ENCODE measurements around the gene SCN10A.

SCN10A gene

GRCh38 chr3:38690185-38690584 lies 125.8 kb downstream of the SCN10A start:
- TF ChIP-seq, protein P1, sequence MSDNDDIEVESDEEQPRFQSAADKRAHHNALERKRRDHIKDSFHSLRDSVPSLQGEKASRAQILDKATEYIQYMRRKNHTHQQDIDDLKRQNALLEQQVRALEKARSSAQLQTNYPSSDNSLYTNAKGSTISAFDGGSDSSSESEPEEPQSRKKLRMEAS (IDR thresholded peaks at IDR 0.05; ENCODE audit: low read depth, low read length): no peak
- TF ChIP-seq, protein P2, sequence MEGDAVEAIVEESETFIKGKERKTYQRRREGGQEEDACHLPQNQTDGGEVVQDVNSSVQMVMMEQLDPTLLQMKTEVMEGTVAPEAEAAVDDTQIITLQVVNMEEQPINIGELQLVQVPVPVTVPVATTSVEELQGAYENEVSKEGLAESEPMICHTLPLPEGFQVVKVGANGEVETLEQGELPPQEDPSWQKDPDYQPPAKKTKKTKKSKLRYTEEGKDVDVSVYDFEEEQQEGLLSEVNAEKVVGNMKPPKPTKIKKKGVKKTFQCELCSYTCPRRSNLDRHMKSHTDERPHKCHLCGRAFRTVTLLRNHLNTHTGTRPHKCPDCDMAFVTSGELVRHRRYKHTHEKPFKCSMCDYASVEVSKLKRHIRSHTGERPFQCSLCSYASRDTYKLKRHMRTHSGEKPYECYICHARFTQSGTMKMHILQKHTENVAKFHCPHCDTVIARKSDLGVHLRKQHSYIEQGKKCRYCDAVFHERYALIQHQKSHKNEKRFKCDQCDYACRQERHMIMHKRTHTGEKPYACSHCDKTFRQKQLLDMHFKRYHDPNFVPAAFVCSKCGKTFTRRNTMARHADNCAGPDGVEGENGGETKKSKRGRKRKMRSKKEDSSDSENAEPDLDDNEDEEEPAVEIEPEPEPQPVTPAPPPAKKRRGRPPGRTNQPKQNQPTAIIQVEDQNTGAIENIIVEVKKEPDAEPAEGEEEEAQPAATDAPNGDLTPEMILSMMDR (IDR thresholded peaks at IDR 0.05; ENCODE audit: low read depth, low read length): no peak
- TF ChIP-seq POLR2A (IDR thresholded peaks at IDR 0.05; ENCODE audit: extremely low read depth, insufficient read length) (no peak), MYC (IDR thresholded peaks at IDR 0.05; ENCODE audit: low read depth, low read length) (no peak)
- no peak overlapping the region for H3K4me3 ChIP-seq (ENCODE audit: low read depth, low read length)

DNA sequence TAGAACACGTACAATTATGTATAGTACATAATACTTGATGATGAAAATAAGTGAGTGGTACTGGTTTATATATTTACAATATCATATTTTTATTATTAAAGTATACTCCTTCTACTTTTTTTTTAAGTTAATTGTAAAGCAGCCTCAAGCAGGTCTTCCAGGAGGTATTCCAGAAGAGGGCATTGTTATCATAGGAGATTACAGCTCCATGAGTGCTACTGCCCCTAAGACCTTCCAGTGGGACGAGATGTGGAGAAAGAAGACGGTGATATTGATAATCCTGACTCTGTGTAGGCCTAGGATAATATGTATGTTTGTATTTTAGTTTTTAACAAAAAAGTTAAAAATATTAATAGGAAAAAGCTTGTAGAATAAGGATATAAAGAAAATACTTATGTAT lies 126.2 kb downstream of the SCN10A start:
- TF ChIP-seq, protein P2 (IDR thresholded peaks at IDR 0.05; ENCODE audit: low read depth, low read length): no peak
- TF ChIP-seq MYC (IDR thresholded peaks at IDR 0.05; ENCODE audit: low read depth, low read length): no peak
- no peak for TF ChIP-seq POLR2A (IDR thresholded peaks at IDR 0.05; ENCODE audit: extremely low read depth, insufficient read length)
- TF ChIP-seq, protein P1 (IDR thresholded peaks at IDR 0.05; ENCODE audit: low read depth, low read length): no peak
- no peak for DNase-seq (ENCODE audit: low read depth)

More at GRCh38 chr3:38690185-38690584, 125.8 kb downstream of the SCN10A start:
- no peak for DNase-seq (ENCODE audit: low read depth)

DNA sequence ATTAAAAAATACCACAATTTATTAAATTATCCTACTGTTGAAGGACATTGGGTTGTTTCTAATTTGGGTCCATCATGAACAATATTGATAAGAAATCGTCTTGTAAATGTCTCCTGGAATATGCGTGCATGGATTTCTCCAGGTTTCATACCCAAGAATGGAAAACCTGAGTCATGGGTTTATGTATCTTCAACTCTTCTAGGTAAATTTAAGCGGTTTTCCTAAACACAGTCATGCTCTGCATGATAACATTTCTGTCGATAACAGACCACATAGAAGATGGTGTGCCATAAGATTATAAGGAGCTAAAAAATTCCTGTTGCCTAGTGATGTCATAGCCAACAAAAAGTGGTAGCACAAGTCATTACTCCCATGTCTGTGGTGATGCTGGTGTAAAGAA lies 126.7 kb downstream of the SCN10A start:
- TF ChIP-seq, protein P2 (IDR thresholded peaks at IDR 0.05; ENCODE audit: low read depth, low read length): no peak
- TF ChIP-seq POLR2A (IDR thresholded peaks at IDR 0.05; ENCODE audit: extremely low read depth, insufficient read length): no peak
- TF ChIP-seq, protein P1 (IDR thresholded peaks at IDR 0.05; ENCODE audit: low read depth, low read length): no peak
- TF ChIP-seq MYC (IDR thresholded peaks at IDR 0.05; ENCODE audit: low read depth, low read length): no peak
- no peak for DNase-seq (ENCODE audit: low read depth)
- H3K4me3 ChIP-seq (ENCODE audit: low read depth, low read length): no peak overlapping the region

More for the DNA sequence above, 126.2 kb downstream of the SCN10A start:
- no peak overlapping the region for H3K4me3 ChIP-seq (ENCODE audit: low read depth, low read length)

GRCh38 chr3:38687321-38687720 lies 128.7 kb downstream of the SCN10A start:
- DNase-seq (ENCODE audit: low read depth): peak; percentile 14
- no peak for TF ChIP-seq MYC (IDR thresholded peaks at IDR 0.05; ENCODE audit: low read depth, low read length)
- no peak for TF ChIP-seq POLR2A (IDR thresholded peaks at IDR 0.05; ENCODE audit: extremely low read depth, insufficient read length)
- TF ChIP-seq, protein P1 (IDR thresholded peaks at IDR 0.05; ENCODE audit: low read depth, low read length): no peak
- TF ChIP-seq, protein P2 (IDR thresholded peaks at IDR 0.05; ENCODE audit: low read depth, low read length): no peak
- H3K4me3 ChIP-seq (ENCODE audit: low read depth, low read length): no peak overlapping the region

DNA sequence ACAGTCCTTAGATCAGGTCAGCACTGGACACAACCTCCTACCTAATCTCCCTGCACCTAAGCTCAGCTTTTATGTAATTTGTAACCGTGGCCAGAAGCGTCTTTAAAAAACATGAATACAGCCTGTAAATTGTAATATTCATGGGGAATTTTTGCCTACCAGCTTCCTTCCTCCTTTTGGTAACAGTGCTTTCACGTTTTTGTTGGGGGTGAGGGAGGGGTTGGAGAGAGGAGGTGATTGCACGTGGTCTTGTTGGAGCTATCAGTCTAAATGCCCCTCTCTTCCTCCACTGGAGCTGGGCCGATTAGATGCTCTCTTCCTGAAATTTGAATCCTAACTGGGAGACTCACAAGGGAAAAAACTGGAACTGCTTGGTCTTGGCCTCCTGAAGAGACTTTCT lies 131.5 kb downstream of the SCN10A start:
- DNase-seq (ENCODE audit: low read depth): no peak
- no peak for TF ChIP-seq POLR2A (IDR thresholded peaks at IDR 0.05; ENCODE audit: extremely low read depth, insufficient read length)
- TF ChIP-seq, protein P2 (IDR thresholded peaks at IDR 0.05; ENCODE audit: low read depth, low read length): no peak
- TF ChIP-seq, protein P1 (IDR thresholded peaks at IDR 0.05; ENCODE audit: low read depth, low read length): no peak
- no peak for TF ChIP-seq MYC (IDR thresholded peaks at IDR 0.05; ENCODE audit: low read depth, low read length)

More for the DNA sequence above, 131.5 kb downstream of the SCN10A start:
- no peak overlapping the region for H3K4me3 ChIP-seq (ENCODE audit: low read depth, low read length)
